GM19372 (cell line): Measurements from ENCODE around the gene PCED1A.

ENCODE experiments used
- ATAC-seq: cut with Tn5 transposase; IDR thresholded peaks from one replicate; pipeline ENCODE4 v1.9.1; 2021; ENCODE audit warnings: mild to moderate bottlenecking, low read depth, moderate library complexity; ENCODE audit not compliant: unreplicated experiment

PCED1A gene

DNA sequence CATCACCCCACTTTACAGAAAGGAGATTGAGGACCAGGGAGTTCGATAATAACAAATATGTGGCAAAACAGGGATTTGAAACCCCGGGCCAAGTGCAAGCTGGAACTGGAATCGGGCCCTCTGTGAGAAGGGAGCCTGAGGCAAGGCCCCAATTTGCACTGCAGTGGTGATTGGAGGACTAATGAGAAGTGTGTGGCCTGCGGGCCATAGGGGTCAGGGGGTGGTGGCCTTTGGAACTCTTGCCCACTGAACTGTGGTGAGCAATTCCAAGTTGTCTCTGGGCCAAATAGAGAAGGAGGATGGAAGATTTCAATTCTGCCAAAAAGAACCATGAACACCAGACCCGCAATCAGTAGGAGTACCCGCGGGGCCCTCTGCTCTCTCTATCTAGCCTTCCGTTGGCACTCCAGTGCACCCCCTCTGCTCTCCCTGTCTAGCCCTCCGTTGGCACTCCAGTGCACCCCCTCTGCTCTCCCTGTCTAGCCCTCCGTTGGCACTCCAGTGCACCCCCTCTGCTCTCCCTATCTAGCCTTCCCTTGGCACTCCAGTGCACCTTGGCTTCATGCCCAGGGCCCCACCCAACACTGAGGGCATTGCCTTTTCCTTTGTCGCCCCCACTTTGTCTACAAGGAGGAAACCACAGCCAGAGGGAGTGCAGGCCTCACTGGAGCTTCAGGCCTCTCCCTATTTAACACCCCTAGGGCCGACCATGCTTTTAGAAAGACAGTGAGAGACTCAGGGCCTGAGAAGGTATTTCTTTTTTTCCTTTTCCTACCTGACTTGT, 26.8 kb upstream of the PCED1A start:
- ATAC-seq = no peak

DNA sequence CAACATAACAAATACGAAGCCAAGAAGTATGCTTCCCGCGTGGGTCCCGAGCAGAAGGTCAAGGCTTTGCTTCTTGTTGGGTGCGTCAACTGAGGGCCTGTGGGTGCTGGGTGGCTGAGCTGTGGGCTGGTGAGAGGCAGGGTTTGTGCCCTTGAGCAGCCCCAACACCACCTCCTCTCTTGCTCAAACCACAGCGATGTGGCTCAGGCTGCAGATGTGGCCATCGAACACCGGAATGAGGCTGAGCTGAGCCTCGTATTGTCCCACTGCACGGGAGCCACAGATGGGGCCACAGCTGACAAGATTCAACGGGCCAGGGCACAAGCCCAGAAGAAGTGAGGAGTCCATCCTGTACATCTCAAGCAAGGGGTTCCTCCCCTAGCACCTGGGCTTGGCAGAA, 25.8 kb upstream of the PCED1A start:
- no peak for ATAC-seq

DNA sequence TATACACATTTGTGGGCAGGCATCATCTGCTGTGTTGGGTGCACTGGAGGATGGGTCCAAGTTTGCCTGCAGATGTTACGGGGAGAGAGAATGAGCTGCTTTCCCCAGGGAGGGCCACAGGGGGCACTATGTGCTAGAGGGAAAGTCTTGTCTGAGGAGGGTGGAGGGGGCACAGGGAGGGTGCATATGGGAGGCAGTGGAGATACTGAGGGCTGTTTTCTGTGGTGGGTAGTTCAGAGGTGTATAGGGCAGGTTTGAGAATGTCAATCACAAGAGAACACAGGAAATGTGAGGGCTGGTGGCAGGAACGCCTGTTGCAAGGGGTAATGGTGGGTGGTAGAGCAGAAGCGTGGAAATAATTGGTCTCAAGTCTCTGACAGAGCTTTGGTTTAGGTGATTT, 25.2 kb upstream of the PCED1A start:
- ATAC-seq = no peak

GRCh38 chr20:2865101-2865500, 24.6 kb upstream of the PCED1A start:
- ATAC-seq = no peak

DNA sequence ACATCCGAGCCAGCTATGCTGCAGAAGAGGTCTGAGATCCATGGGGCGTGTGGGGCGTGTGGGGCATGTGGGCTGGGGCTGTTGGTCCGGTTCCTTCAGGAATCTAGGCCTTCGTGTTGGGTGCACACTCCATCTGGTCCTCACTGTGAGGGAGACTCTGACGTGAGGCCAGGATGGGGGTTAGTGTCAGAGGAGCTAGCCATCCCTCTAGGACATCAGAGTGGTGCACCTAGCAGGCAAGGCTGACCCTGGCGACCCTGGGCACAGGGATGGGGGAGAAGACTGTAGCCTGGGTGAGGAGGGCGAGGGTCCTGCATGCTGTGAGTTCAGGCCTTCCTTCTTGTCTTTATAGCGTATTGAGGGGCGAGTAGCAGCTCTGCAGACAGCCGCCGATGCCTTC, 24.2 kb upstream of the PCED1A start:
- ATAC-seq = no peak

- ATAC-seq = no peak
These were observed 19.1 kb upstream of the PCED1A start for GRCh38 chr20:2859330-2860121.

DNA sequence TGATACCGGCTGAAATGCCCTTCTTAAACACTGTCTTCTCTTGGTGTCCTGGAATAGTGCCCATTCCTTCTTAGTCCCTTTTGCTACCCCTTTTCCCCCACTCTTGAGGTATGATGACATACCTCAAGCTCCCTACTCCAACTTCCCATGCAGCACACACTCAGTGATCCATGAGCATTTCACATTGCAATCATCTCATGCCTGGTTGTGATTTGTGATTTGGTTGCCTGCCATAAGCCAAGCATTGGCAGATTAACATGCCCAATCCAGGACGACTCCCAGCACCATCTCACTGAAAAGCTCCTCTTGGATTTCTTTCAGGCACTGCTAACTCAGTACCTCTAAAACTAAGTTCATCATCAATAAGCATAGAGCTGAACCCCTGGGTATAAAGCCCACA, 18.1 kb upstream of the PCED1A start:
- no peak for ATAC-seq

DNA sequence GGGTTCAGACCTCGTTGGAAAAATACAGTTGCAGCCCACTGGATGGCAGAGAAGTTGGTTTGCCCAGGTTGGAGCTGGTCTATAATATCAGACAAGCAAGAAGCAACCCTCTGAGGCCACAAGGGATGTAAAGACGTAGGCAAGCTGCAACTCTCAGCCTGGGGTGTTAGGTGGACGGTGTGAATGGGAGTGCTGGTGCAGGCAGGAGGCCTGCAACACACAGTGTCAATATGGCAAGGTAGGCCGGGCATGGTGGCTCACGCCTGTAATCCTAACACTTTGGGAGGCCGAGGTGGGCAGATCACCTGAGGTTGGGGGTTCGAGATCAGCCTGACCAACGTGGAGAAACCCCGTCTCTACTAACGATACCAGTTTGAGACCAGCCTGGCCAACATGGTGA, 10.6 kb upstream of the PCED1A start:
- ATAC-seq = no peak

GRCh38 chr20:2849529-2849928, 9.1 kb upstream of the PCED1A start:
- no peak for ATAC-seq

DNA sequence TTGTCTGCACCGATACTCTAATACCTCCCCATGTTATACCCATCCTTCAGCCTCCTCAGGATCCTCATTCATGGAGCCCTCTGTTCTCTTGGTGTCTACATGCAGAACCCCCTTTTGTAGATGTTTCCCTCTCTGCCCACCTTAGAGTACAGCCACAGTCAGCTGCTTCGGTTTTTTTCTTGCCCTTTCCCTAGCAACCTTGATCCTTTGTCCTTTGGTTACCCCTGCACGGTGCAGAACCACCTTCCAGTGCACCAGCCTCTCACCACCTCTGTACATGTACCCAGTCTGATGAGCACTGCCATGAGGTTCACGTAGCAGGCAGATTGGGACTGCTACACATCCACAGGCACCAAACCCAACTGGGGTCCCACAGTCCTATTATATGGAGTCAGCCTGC, 7.3 kb upstream of the PCED1A start:
- no peak for ATAC-seq

GRCh38 chr20:2846698-2847097, 6.2 kb upstream of the PCED1A start:
- no peak for ATAC-seq

GRCh38 chr20:2845607-2846006, 5.2 kb upstream of the PCED1A start:
- ATAC-seq = no peak

GRCh38 chr20:2840967-2841531, 594 bp upstream of the PCED1A start:
- ATAC-seq = peak; percentile 19

DNA sequence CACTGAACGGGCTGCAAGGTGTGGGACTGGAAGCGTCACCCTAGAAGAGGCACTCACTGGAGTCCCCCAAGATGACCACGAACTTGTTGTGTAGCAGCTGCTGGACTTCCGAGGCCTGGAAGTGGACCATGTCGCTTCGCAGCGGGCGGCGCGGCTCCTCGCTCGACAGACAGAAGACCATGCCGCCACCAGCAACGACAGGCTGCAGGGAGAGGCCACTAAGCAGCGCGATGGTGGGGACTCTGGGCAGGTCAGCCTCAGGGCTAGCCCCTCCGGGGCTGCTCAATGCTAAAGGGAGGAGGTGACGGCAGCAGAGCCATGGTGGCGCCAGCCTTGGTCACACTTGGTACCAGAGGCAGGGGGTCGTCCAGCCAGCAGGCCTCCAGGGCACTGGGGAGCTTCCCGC, 720 bp downstream of the PCED1A start:
- ATAC-seq = no peak

GRCh38 chr20:2838847-2839671, 1.4 kb downstream of the PCED1A start:
- ATAC-seq = no peak

DNA sequence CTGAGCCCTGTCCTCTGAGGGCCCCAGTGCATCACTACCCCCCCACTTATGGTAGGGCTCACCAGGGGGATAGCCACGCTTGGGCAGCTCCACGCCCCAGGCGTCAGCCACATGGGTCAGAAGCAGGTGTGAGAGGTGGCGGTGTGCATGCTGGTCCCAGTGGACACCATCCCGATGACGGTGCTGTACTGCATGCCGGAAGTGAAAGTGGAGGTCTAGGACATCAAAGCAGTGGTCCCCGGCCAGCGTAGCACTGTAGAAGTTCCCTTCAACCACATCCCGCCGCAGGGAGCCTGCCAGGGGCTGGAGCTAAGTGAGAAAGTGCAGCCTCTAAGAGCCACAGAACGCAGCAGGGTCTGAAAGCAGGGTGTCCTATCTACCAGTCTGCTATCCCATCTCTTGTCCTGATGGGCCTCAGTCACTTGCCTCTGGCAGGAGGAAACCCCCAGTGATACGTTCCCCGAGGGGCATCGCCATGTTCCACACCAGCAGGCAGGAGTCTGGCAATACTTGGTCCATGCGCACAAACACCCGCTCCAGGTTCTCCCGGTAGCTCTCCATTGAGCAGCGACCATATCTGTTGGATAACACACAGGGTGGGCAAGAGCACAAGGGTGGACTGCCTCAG, 2.2 kb downstream of the PCED1A start:
- ATAC-seq = no peak

DNA sequence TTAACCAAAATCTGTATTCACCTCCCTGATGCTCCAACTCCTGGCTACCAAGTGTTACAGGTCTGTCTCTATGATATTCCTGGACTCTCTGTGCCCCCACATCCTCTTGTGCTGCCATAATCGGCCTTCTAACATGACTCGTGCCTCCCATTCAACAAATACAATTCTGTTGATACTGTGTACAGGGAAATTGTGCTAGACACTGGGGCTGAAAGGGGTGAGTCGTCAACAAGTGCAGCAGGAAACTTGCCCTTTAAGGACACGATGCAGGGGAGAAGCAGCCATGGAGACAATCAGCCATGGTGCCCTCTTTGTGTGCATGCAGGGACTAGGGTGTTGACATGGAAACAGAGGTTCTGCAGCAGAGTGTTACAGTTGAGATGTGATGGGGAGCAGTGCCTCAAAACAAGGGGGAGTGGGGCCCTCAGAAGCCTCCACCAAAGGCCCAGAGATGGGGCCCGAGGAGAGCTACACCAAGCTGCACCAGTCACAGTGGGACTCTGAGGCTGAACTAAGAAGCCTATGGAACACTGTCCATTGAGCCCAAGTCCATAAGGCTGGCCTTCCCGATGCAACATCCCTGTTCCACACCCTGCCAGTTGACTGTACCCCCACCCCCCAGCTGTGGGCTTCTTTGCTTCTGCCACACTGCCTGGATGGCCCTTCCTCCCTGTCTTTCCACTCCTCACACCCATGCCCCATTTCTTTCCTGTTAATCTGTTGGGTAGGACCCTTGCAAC, 3.1 kb downstream of the PCED1A start:
- no peak for ATAC-seq

DNA sequence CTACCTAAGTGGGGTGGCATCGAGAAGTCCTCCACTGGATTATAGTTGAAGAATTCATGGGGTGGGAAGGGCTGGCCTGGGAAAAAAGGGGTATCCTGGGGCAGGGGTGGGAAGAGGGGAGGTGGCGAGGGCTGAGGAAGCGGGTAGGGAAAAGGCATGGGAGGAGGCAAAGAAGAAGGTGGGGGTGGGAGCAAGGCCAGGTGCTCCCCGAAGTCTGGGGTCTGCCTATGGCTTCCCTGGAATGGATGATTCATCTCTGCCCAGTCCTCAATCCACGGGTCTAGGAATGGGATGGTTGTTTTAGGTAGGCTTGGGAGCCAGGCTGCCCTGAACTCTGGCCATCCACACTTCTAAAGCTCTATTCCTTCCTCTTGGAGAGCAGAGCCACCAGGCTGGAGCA, 4.4 kb downstream of the PCED1A start:
- ATAC-seq = no peak

GRCh38 chr20:2835331-2835796, 5.1 kb downstream of the PCED1A start:
- no peak for ATAC-seq
